HCT116 (cell line): Measurements from ENCODE around the gene NUP188. TPM values are rescaled to one million over a fixed set of nuclear protein-coding genes. Genes with fewer than 3 reads are reported as not detected.

Experiments
- ATAC-seq: fragments of 200-7000 bp; cut with Tn5 transposase; 2 replicates; pipeline ENCODE4 v1.9.1; 2020; ENCODE audit warnings: mild to moderate bottlenecking, moderate library complexity
- BruUV-seq: library from RNA; stranded (reverse); fragments of 400-500 nt; replicated peaks from 2 replicates; lab custom pipeline; 2021; lab: Mats Ljungman, UMichigan
- CTCF ChIA-PET: fragments of 300-600 bp; sonication (Branson Sonifier 250); formaldehyde crosslinking; loops from one replicate; lab custom pipeline; 2021; ENCODE audit warnings: antibody characterized with exemption; lab: Charles Lee
- POLR2A ChIA-PET: fragments of 300-600, 350-600 bp; sonication (Branson Sonifier 250); formaldehyde crosslinking; loops from one replicate; lab custom pipeline; 2021; ENCODE audit warnings: antibody characterized with exemption; lab: Charles Lee
- RAD21 ChIA-PET, 2 experiments: fragments of 300-600 bp; sonication (Branson Sonifier 250); formaldehyde crosslinking; loops; one replicate each; lab custom pipeline; 2023; ENCODE audit warnings: low total read pairs in 2 of 2; ENCODE audit not compliant: uncharacterized antibody in 2 of 2, unreplicated experiment in 2 of 2, low non-redundant PET in 1 of 2; lab: Charles Lee
- DNase-seq: peaks from one replicate; pipeline ENCODE4 v3.0.0-alpha.2; 2010; ENCODE audit warnings: low read depth, low spot score
- H2AFZ ChIP-seq: fragments of 200-600 bp; shearing (Covaris generic), sonication (generic); 2 replicates; pipeline ENCODE4 v1.6.1; 2017; ENCODE audit warnings: low read depth, mixed run types, mixed read lengths, antibody characterized with exemption, low read length; ENCODE audit not compliant: poor library complexity, severe bottlenecking
- H3K27ac ChIP-seq: 2 replicates; pipeline ENCODE4 v1.5.1; 2012; ENCODE audit warnings: low read depth, low read length
- H3K27me3 ChIP-seq: fragments of 200-600 bp; sonication (generic); 2 replicates; pipeline ENCODE4 v1.6.1; 2016; ENCODE audit warnings: mixed run types, low read length, mixed read lengths; ENCODE audit not compliant: insufficient read depth
- H3K36me3 ChIP-seq, 2 experiments: fragments of 200-500 bp in 1 of 2; fragments of 200-600 bp in 1 of 2; sonication (Bioruptor generic) in 1 of 2; sonication (generic) in 1 of 2; 2 replicates each; pipeline versions ENCODE4 v1.5.1 to v1.6.1; 2014 to 2016; ENCODE audit warnings: low read length in 2 of 2, inconsistent platforms in 1 of 2, mixed read lengths in 1 of 2, mixed run types in 1 of 2; ENCODE audit not compliant: insufficient read depth in 2 of 2, control insufficient read depth in 1 of 2
- H3K4me1 ChIP-seq, 2 experiments: fragments of 200-600 bp in 1 of 2; sonication (generic) in 1 of 2; 2 replicates each; pipeline versions ENCODE4 v1.5.1 to v1.6.1; 2012 to 2017; ENCODE audit warnings: low read length in 2 of 2, inconsistent platforms in 1 of 2, mild to moderate bottlenecking in 1 of 2, mixed read lengths in 1 of 2, mixed run types in 1 of 2, moderate library complexity in 1 of 2; ENCODE audit not compliant: insufficient read depth in 2 of 2, control insufficient read depth in 1 of 2
- H3K4me2 ChIP-seq: fragments of 200-600 bp; sonication (generic); 2 replicates; pipeline ENCODE4 v1.6.1; 2017; ENCODE audit warnings: mixed run types, low read length, mixed read lengths
- H3K4me3 ChIP-seq, 2 experiments: fragments of 200-600 bp in 1 of 2; sonication (generic) in 1 of 2; replicated peaks in 1 of 2; 2 replicates each; pipeline ENCODE4 v1.5.1; 2011 to 2016; ENCODE audit warnings: low read length in 2 of 2, control low read depth in 1 of 2, low read depth in 1 of 2, mild to moderate bottlenecking in 1 of 2, mixed read lengths in 1 of 2, mixed run types in 1 of 2
- H3K79me2 ChIP-seq: fragments of 200-600 bp; sonication (generic); 2 replicates; pipeline ENCODE4 v1.6.1; 2017; ENCODE audit warnings: mild to moderate bottlenecking, mixed run types, low read length, moderate library complexity, mixed read lengths; ENCODE audit not compliant: insufficient read depth
- H3K9ac ChIP-seq: fragments of 200-600 bp; sonication (generic); 2 replicates; pipeline ENCODE4 v1.6.1; 2016; ENCODE audit warnings: low read length, mixed read lengths
- H3K9me2 ChIP-seq: fragments of 200-600 bp; sonication (generic), shearing (Covaris generic); 2 replicates; pipeline ENCODE4 v1.6.1; 2017; ENCODE audit warnings: mixed run types, mild to moderate bottlenecking, moderate library complexity; ENCODE audit not compliant: insufficient read depth
- H3K9me3 ChIP-seq, 2 experiments: fragments of 200-500 bp in 1 of 2; fragments of 200-600 bp in 1 of 2; sonication (Bioruptor generic) in 1 of 2; sonication (generic) in 1 of 2; 2 replicates each; pipeline ENCODE4 v1.6.1; 2014 to 2017; ENCODE audit warnings: low read length in 2 of 2, mixed read lengths in 2 of 2, inconsistent platforms in 1 of 2, low read depth in 1 of 2, mild to moderate bottlenecking in 1 of 2, mixed run types in 1 of 2, moderate library complexity in 1 of 2; ENCODE audit not compliant: control insufficient read depth in 1 of 2, insufficient read depth in 1 of 2
- H4K20me1 ChIP-seq: fragments of 200-600 bp; sonication (generic), shearing (Covaris generic); 2 replicates; pipeline ENCODE4 v1.6.1; 2017; ENCODE audit warnings: mixed run types, mild to moderate bottlenecking, moderate library complexity; ENCODE audit not compliant: insufficient read depth
- ATF3 ChIP-seq: IDR thresholded peaks from 2 replicates; pipeline ENCODE4 v1.6.1; 2012
- CBX3 ChIP-seq: IDR thresholded peaks from 2 replicates; pipeline ENCODE4 v1.6.1; 2012; ENCODE audit warnings: low read depth
- CEBPB ChIP-seq: IDR thresholded peaks from 2 replicates; pipeline ENCODE4 v1.6.1; 2012; ENCODE audit warnings: low read depth
- EGR1 ChIP-seq: IDR thresholded peaks from 2 replicates; pipeline ENCODE4 v1.6.1; 2012; ENCODE audit warnings: low read depth
- FOSL1 ChIP-seq: IDR thresholded peaks from 2 replicates; pipeline ENCODE4 v1.6.1; 2012; ENCODE audit warnings: low read depth
- JUND ChIP-seq: IDR thresholded peaks from 2 replicates; pipeline ENCODE4 v1.6.1; 2012
- POLR2A ChIP-seq: IDR thresholded peaks from 2 replicates; pipeline ENCODE4 v1.7.0; 2011; ENCODE audit warnings: borderline replicate concordance; ENCODE audit not compliant: insufficient read depth, insufficient read length; ENCODE audit errors: extremely low read depth
- SRF ChIP-seq: IDR thresholded peaks from 2 replicates; pipeline ENCODE4 v1.6.1; 2012; ENCODE audit warnings: low read depth
- intact Hi-C: fragments of 100-400 bp; cut with micrococcal nuclease; formaldehyde crosslinking; loops from 2 replicates; pipeline ENCODE4 v1.10.0; 2022
- total RNA-seq: library from RNA; stranded (reverse); gene quantifications from one replicate; pipeline ENCODE4 v1.2.1, GENCODE V29; 2021; ENCODE audit not compliant: unreplicated experiment
- TF ChIP-seq, protein P1 (sequence below), 3 experiments: fragments of 200-600 bp in 1 of 3; sonication (generic) in 1 of 3; IDR thresholded peaks in 2 of 3; conservative IDR thresholded peaks in 1 of 3; 2 replicates each; pipeline ENCODE4 v1.5.1; 2012 to 2017; ENCODE audit warnings: low read depth in 2 of 3, low read length in 2 of 3, antibody characterized with exemption in 1 of 3, borderline replicate concordance in 1 of 3, control low read depth in 1 of 3, mild to moderate bottlenecking in 1 of 3, mixed read lengths in 1 of 3, mixed run types in 1 of 3, moderate library complexity in 1 of 3; ENCODE audit not compliant: insufficient read depth in 1 of 3

The NUP188 gene
- total RNA-seq, 1 experiment from 2014 or later: 115 TPM

DNA sequence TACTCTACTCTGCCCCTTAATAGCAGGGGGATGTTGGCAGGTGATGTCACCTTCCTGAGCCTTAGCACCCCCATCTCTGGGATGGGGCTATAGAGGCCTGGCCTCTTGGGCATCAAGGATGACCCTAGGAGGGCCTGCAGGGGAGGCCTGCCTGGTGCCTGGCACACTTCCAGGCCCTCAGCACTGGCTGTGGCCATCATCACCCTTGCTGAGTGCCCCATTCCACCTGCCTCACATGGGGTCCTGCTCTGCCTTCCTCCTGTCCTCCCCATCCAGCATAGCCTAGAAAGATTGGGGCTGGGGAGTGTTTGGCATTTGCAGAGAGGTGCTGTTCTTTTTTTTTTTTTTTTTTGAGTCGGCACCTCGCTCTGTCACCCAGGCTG, 44.4 kb upstream of the NUP188 start (continued):
- no peak for TF ChIP-seq CBX3
- TF ChIP-seq FOSL1: no peak
- no peak for TF ChIP-seq POLR2A
- no peak for TF ChIP-seq JUND
- TF ChIP-seq EGR1: no peak
- TF ChIP-seq ATF3: no peak
- TF ChIP-seq SRF: no peak
- TF ChIP-seq CEBPB: no peak

DNA sequence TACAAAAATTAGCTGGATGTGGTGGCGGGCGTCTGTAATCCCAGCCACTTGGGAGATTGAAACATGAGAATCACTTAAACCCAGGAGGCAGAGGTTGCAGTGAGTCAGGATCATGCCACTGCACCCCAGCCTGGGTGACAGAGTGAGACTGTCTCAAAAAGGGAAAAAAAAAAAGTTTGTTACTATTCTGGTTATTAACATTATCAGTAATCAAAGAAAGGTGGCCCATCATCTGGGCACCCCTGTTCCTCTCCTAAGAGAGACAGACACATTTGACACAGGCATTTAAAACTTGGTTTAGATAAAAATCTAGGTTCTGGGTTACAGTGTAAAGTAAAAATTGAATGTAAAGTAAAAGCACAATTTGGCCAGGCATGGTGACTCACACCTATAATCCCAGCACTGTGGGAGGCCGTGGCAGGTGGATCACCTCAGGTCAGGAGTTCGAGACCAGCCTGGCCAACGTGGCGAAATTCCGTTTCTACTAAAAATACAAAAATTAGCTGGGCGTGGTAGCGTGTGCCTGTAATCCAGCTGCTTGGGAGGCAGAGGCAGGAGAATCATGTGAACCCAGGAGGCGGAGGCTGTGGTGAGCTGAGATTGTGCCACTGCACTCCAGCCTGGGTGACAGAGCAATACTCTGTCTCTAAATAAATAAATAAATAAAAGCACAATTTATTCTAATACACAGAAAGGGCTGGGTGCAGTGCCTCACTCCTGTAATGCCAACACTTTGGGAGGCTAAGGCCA, 43.5 kb upstream of the NUP188 start:
- no TSS peak for BruUV-seq
- H3K9me3 ChIP-seq: no peaks in the 10 kb centered on the region
- no peaks in the 10 kb centered on the region for H3K9me2 ChIP-seq
- DNase-seq (no peak), ATAC-seq (peak; percentile 46)
- H3K9ac ChIP-seq: peak overlapping the region; percentile 28
- H4K20me1 ChIP-seq: no peaks in the 10 kb centered on the region
- no peaks in the 10 kb centered on the region for H3K27me3 ChIP-seq
- no peak overlapping the region for H2AFZ ChIP-seq
- H3K4me3 ChIP-seq: no peak overlapping the region
- POLR2A ChIA-PET: no interaction called here
- H3K36me3 ChIP-seq: peaks cover 2 to 14% of the 10 kb centered on the region in 2 experiments; a peak in 3 of 4 replicates
- CTCF ChIA-PET: no interaction called here
- peak overlapping the region; percentile 55 for H3K4me2 ChIP-seq
- peaks cover 4% of the 10 kb centered on the region; the same call in 1 of the 2 replicates for H3K79me2 ChIP-seq
- H3K27ac ChIP-seq: 0 out of 2 replicates have a peak overlapping the region, but pooled peaks have one; percentile 4
- TF ChIP-seq ATF3: no peak
- peak; percentile 17; the same call in 1 of the 2 replicates for TF ChIP-seq JUND
- TF ChIP-seq, protein P1, sequence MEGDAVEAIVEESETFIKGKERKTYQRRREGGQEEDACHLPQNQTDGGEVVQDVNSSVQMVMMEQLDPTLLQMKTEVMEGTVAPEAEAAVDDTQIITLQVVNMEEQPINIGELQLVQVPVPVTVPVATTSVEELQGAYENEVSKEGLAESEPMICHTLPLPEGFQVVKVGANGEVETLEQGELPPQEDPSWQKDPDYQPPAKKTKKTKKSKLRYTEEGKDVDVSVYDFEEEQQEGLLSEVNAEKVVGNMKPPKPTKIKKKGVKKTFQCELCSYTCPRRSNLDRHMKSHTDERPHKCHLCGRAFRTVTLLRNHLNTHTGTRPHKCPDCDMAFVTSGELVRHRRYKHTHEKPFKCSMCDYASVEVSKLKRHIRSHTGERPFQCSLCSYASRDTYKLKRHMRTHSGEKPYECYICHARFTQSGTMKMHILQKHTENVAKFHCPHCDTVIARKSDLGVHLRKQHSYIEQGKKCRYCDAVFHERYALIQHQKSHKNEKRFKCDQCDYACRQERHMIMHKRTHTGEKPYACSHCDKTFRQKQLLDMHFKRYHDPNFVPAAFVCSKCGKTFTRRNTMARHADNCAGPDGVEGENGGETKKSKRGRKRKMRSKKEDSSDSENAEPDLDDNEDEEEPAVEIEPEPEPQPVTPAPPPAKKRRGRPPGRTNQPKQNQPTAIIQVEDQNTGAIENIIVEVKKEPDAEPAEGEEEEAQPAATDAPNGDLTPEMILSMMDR (IDR thresholded peaks at IDR 0.05 in 2 of 3, conservative IDR thresholded peaks at IDR 0.05 in 1 of 3; ENCODE audit: borderline replicate concordance in 1 of 3, insufficient read depth in 1 of 3, low read depth in 2 of 3, low read length in 2 of 3): no peak
- H3K4me1 ChIP-seq: peaks cover 16 to 33% of the 10 kb centered on the region in 2 experiments
- intact Hi-C loops: no loop called here
- RAD21 ChIA-PET: no interaction called here
